ENCODE results near the gene NOS1AP.

The NOS1AP gene

DNA sequence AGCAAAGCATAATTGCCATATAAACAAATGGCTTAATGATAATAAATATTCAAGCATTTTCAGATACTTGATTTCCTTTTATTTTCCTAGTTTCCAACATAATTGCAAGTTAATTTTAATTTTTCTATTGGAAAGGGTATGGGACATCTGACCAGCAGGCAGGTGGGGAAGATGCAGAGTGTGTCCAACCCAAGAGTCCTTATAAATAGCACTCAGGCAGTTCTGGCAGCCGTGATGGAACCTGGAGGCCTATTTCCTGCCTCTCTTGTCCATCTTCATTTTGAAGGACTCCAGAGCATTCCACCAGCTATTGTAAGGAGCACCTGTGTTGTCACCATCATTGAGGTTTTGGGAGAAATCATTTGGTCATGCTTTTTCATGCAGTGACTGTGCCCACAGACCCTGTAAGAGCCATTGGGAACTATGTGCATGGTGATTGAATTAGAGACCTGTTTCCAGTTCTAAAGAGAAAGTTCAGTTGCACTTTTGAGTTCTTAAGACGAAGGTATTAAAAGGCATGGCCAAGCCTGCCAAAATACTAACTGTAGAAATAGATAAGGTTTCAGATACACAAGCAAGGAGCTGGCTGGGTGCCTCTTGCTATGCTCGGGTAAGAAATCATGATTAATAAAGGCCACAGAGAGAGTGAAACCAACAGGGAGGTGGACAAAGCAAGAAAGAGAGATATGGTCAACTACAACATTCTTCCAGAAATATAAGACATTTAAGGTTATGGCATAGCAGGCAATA lies 214.9 kb downstream of the NOS1AP start:
- Histone ChIP-seq H3K36me3 (ENCODE audit: control insufficient read depth, insufficient read depth, low read length) (peaks cover 2% of the 10 kb centered on the region), H3K9ac (ENCODE audit: low read depth, low read length) (no peak overlapping the region), H3K4me1 (ENCODE audit: control insufficient read depth, insufficient read depth, low read length) (peaks cover 5% of the 10 kb centered on the region), H3K9me3 (ENCODE audit: control insufficient read depth, insufficient read depth, low read length) (no peaks in the 10 kb centered on the region), H3K4me3 (ENCODE audit: low read depth, low read length) (no peak overlapping the region), H3K27me3 (ENCODE audit: control insufficient read depth, insufficient read depth, low read length) (no peaks in the 10 kb centered on the region)

DNA sequence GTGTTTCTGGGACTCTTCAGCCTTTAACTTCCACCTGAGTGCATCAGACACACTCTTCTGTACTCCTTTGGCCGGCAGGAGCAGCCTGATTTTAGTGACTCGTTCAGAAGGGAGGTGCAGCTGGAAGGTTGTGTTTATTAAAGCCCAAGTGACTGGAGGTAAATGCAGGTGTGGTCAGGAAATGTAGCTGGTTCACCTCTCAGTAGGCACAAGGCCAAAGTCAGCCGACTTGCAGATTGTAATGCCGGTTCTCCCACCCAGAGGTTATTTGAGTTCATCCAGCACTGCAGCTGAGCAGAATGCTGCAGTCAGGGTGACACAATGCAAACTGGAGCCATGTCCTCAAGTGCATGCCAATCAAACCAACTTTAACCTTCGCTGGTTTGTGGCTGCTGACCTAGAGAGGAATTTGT lies 215.7 kb downstream of the NOS1AP start:
- H3K4me3 ChIP-seq (ENCODE audit: low read depth, low read length) = no peak overlapping the region
- peaks cover 5% of the 10 kb centered on the region for H3K4me1 ChIP-seq (ENCODE audit: control insufficient read depth, insufficient read depth, low read length)
- H3K9ac ChIP-seq (ENCODE audit: low read depth, low read length) = no peak overlapping the region
- H3K27me3 ChIP-seq (ENCODE audit: control insufficient read depth, insufficient read depth, low read length) = no peaks in the 10 kb centered on the region
- H3K36me3 ChIP-seq (ENCODE audit: control insufficient read depth, insufficient read depth, low read length) = peaks cover 2% of the 10 kb centered on the region
- H3K9me3 ChIP-seq (ENCODE audit: control insufficient read depth, insufficient read depth, low read length) = no peaks in the 10 kb centered on the region

DNA sequence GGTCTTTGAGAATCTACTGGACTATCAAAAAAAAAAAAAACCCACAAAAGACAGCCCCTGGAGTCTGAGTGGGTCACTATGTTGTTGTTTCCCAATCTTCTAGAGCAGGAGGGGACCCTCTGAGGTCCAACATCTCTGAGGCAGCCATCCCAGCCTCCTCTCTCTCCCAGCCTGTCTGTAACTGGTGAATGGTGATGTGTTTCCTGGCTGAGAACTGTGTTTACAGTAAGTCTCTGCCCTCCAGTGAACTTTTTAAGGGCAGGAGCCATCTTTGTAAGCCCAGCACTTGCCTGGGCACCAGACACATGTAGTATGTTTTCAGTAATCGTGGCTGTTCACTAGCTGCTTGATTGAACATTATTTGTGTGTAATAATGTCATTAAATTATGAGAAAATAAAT lies 221.5 kb downstream of the NOS1AP start:
- Histone ChIP-seq H3K36me3 (ENCODE audit: control insufficient read depth, insufficient read depth, low read length) (peaks cover 2% of the 10 kb centered on the region), H3K9me3 (ENCODE audit: control insufficient read depth, insufficient read depth, low read length) (no peaks in the 10 kb centered on the region), H3K27me3 (ENCODE audit: control insufficient read depth, insufficient read depth, low read length) (no peaks in the 10 kb centered on the region), H3K4me3 (ENCODE audit: low read depth, low read length) (no peak overlapping the region), H3K9ac (ENCODE audit: low read depth, low read length) (no peak overlapping the region), H3K4me1 (ENCODE audit: control insufficient read depth, insufficient read depth, low read length) (no peaks in the 10 kb centered on the region)

DNA sequence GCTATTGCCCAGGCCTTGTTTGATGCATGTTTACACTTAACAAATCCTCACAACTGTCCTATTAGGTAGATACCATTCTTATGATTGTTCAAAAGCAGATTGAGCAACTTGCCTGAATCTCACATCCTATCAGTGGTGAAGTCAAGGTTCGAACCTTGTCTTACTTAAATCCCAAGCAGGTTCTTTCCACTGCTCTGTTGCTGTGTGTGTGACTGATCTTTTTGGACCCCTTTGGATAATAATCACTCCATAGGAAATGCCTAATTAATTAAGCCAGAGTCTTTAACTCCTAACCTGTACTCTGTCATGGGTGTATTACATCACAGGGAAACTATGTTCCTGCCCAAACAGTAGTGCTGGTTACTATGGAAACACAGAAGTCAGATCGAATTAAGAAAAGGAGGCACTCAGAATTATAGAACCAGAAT lies 222.9 kb downstream of the NOS1AP start:
- Histone ChIP-seq H3K4me1 (ENCODE audit: control insufficient read depth, insufficient read depth, low read length) (no peaks in the 10 kb centered on the region), H3K4me3 (ENCODE audit: low read depth, low read length) (no peak overlapping the region), H3K9ac (ENCODE audit: low read depth, low read length) (no peak overlapping the region), H3K36me3 (ENCODE audit: control insufficient read depth, insufficient read depth, low read length) (peaks cover 2% of the 10 kb centered on the region), H3K9me3 (ENCODE audit: control insufficient read depth, insufficient read depth, low read length) (no peaks in the 10 kb centered on the region), H3K27me3 (ENCODE audit: control insufficient read depth, insufficient read depth, low read length) (no peaks in the 10 kb centered on the region)

DNA sequence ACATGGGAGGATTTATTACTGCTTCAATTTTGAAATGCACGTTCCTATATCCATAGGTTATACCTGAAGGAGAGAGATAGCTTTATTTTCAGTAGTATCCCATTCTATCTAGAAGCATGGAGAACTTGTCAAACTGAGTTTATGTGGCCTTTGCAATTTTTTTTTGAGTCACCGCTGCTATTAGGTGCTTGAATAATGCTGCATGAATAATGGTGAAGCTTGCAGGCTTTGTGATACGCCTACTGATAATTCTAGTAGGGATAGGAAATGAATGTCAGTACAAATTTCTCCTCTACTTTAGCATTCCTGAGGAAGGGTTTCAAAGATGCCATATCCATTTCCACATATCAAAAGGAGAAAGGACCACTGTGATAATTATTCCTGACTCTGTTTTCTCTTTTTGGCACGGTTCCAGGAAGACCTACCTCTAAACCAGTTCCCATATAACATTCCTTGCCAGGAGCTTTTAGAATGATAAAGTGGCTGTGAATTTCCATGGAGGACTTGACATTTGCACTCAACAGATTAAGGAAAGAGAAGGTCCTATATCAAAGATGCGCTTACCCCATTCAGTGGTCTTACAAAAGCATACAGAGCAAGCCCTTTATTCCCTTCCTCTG lies 223.7 kb downstream of the NOS1AP start:
- Histone ChIP-seq H3K27me3 (ENCODE audit: control insufficient read depth, insufficient read depth, low read length) (no peaks in the 10 kb centered on the region), H3K4me3 (ENCODE audit: low read depth, low read length) (no peak overlapping the region), H3K4me1 (ENCODE audit: control insufficient read depth, insufficient read depth, low read length) (no peaks in the 10 kb centered on the region)

DNA sequence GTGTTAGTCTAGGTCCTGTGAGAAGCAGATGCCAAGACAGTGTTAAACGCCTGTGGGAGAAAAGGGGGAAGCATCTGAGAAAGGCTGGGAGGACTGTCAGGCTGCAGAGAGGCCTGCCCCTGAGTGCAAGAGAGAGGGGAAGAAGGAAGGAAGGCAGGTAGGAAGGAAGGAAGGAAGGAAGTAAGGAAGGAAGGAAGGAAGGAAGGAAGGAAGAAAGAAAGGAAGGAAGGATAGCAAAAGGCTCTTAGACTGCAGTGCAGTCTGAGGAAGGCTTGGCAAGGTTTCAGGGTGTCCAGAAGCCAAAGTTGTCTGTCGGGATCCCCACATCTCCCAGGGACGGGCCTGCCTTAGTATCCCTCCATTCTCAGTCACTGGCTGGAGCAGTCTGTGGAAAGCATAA lies 224.5 kb downstream of the NOS1AP start:
- H3K36me3 ChIP-seq (ENCODE audit: control insufficient read depth, insufficient read depth, low read length) = no peaks in the 10 kb centered on the region
- no peak overlapping the region for H3K9ac ChIP-seq (ENCODE audit: low read depth, low read length)
- no peaks in the 10 kb centered on the region for H3K27me3 ChIP-seq (ENCODE audit: control insufficient read depth, insufficient read depth, low read length)
- no peaks in the 10 kb centered on the region for H3K9me3 ChIP-seq (ENCODE audit: control insufficient read depth, insufficient read depth, low read length)
- H3K4me1 ChIP-seq (ENCODE audit: control insufficient read depth, insufficient read depth, low read length) = no peaks in the 10 kb centered on the region
- H3K4me3 ChIP-seq (ENCODE audit: low read depth, low read length) = no peak overlapping the region

More for the DNA sequence above, 223.7 kb downstream of the NOS1AP start:
- Histone ChIP-seq H3K9me3 (ENCODE audit: control insufficient read depth, insufficient read depth, low read length) (no peaks in the 10 kb centered on the region), H3K9ac (ENCODE audit: low read depth, low read length) (no peak overlapping the region), H3K36me3 (ENCODE audit: control insufficient read depth, insufficient read depth, low read length) (no peaks in the 10 kb centered on the region)

DNA sequence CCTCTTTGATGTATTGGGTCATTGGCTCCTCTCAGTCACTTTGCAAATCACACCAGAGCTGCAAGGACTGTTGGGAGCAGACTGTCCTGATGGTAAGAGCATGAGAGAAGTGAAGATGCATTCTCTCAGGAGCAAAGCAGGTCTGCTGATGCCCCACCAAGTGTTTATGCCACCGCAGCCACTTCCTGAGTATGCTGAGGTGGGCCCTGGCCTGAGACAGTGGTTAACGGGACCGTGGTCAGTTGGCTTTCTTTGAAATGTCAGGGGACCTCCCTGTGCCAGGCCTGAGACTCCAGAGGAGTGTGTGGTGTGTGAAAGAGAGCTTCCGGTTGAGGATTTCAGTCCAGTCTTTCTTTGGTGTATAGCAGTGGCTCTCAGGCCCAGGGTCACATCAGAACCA lies 227.7 kb downstream of the NOS1AP start:
- H3K9me3 ChIP-seq (ENCODE audit: control insufficient read depth, insufficient read depth, low read length) = no peaks in the 10 kb centered on the region
- H3K9ac ChIP-seq (ENCODE audit: low read depth, low read length) = no peak overlapping the region
- H3K4me3 ChIP-seq (ENCODE audit: low read depth, low read length) = no peak overlapping the region
- no peaks in the 10 kb centered on the region for H3K27me3 ChIP-seq (ENCODE audit: control insufficient read depth, insufficient read depth, low read length)
- peaks cover 8% of the 10 kb centered on the region for H3K4me1 ChIP-seq (ENCODE audit: control insufficient read depth, insufficient read depth, low read length)
- no peaks in the 10 kb centered on the region for H3K36me3 ChIP-seq (ENCODE audit: control insufficient read depth, insufficient read depth, low read length)

DNA sequence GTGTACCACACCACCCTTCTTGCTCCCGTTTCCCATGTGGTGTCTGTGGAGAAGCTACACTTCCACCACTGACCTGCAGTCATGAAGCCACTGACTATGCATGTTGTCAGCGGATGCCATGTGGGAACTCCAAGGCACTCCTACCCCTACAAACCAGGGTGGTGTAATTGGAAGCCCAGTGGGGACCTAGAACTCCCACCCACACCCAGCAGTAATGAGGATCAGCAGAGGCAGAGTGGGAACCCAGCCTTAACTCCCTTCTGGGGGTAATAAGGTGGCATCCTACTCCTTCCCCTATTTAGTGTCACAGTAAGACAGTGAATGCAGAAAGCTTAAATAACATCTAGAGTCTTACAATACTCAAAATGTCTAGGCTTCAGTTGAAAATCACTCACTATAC lies 228.8 kb downstream of the NOS1AP start:
- H3K4me1 ChIP-seq (ENCODE audit: control insufficient read depth, insufficient read depth, low read length) = peaks cover 8% of the 10 kb centered on the region
- H3K4me3 ChIP-seq (ENCODE audit: low read depth, low read length) = no peak overlapping the region
- H3K9me3 ChIP-seq (ENCODE audit: control insufficient read depth, insufficient read depth, low read length) = no peaks in the 10 kb centered on the region
- H3K27me3 ChIP-seq (ENCODE audit: control insufficient read depth, insufficient read depth, low read length) = no peaks in the 10 kb centered on the region
- no peak overlapping the region for H3K9ac ChIP-seq (ENCODE audit: low read depth, low read length)
- no peaks in the 10 kb centered on the region for H3K36me3 ChIP-seq (ENCODE audit: control insufficient read depth, insufficient read depth, low read length)

DNA sequence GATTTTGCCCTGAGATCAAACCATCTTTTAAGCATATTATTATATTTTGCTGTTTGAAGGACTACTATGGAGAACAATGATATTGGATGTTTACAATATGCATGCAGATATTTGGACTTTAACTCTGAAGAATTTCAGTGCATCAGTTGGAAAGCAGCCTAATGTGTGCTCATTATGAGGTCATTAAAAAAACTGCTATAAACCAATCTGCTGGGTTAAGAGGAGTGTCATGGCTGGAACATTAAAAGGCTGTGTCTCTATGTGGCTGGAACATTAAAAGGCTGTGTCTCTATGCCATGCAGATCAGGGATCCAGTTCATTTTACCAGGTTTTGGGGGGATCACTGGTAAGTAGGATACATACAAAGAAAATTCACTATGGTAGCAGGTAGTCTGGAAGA lies 229.5 kb downstream of the NOS1AP start:
- Histone ChIP-seq H3K9ac (ENCODE audit: low read depth, low read length) (no peak overlapping the region), H3K9me3 (ENCODE audit: control insufficient read depth, insufficient read depth, low read length) (no peaks in the 10 kb centered on the region), H3K27me3 (ENCODE audit: control insufficient read depth, insufficient read depth, low read length) (no peaks in the 10 kb centered on the region), H3K4me3 (ENCODE audit: low read depth, low read length) (no peak overlapping the region), H3K4me1 (ENCODE audit: control insufficient read depth, insufficient read depth, low read length) (peaks cover 8% of the 10 kb centered on the region), H3K36me3 (ENCODE audit: control insufficient read depth, insufficient read depth, low read length) (no peaks in the 10 kb centered on the region)

DNA sequence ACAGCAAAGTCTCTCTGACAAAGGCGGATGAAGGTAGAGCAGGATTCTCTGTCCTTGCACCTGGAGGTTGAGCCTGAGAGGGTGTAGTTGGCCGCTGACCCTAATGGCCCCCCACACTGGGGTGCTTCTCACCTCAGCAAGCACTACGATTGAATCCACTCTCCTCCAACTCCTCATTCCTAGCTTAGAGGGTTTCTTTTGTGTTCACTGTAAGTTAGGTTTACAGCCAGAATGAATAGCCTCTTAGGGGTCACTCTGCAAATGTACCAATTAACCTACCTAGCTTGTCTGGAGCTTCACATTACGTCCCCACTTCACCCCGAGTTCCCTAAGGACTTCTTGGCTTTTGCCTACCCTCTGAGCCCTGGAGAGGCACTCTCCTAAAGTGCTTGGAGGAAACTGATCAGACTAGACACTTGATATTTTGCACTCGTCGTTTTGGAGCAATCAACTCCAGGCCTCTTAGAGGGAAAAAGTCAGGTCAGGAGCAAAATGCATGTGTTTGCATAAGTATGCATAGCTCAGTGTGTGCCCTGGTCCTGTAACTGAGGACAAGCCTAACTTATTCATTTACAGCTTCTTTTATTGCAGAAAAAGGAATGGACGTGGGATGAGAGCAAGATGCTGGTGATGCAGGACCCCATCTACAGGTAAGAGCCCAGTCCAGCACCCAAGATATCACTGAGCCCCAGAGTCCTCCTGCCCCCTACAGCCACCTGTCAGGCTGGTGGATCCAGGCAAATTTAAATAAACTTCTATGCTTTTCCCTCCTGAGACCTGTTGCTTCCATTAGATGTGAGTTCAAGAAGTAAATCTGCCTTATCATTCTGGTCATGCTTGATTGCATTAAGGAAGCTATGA lies 230.8 kb downstream of the NOS1AP start:
- Histone ChIP-seq H3K36me3 (ENCODE audit: control insufficient read depth, insufficient read depth, low read length) (no peaks in the 10 kb centered on the region), H3K9me3 (ENCODE audit: control insufficient read depth, insufficient read depth, low read length) (no peaks in the 10 kb centered on the region), H3K4me3 (ENCODE audit: low read depth, low read length) (no peak overlapping the region), H3K27me3 (ENCODE audit: control insufficient read depth, insufficient read depth, low read length) (no peaks in the 10 kb centered on the region), H3K4me1 (ENCODE audit: control insufficient read depth, insufficient read depth, low read length) (peaks cover 8% of the 10 kb centered on the region), H3K9ac (ENCODE audit: low read depth, low read length) (no peak overlapping the region)

DNA sequence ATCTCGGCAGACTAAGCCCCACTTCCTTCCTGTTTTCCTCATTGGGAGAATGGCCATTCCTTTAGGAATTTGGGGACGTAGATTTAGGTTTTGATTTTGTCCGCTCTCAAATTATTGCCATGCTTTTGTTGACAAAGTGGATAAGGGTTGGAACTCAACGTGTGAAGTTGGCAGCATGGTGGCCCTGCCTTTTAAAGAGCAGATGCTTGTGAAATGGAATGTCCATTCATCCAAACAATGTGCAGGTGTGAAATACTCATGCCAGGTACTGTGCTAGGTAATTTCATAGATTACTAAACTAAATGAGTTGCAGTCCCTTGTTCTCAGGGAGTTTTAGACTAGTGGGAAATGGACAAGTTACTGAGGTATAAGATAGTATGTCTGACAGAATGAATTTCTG lies 232.2 kb downstream of the NOS1AP start:
- Histone ChIP-seq H3K9ac (ENCODE audit: low read depth, low read length) (no peak overlapping the region), H3K4me1 (ENCODE audit: control insufficient read depth, insufficient read depth, low read length) (peaks cover 8% of the 10 kb centered on the region), H3K36me3 (ENCODE audit: control insufficient read depth, insufficient read depth, low read length) (no peaks in the 10 kb centered on the region), H3K4me3 (ENCODE audit: low read depth, low read length) (no peak overlapping the region), H3K9me3 (ENCODE audit: control insufficient read depth, insufficient read depth, low read length) (no peaks in the 10 kb centered on the region), H3K27me3 (ENCODE audit: control insufficient read depth, insufficient read depth, low read length) (no peaks in the 10 kb centered on the region)
